Left kidney (tissue), 2 donors: ENCODE results near the gene CPNE9. TPM values are rescaled to one million over a fixed set of nuclear protein-coding genes. Genes with fewer than 3 reads are reported as not detected.

Experiments
- DNase-seq: peaks from one replicate; pipeline ENCODE4 v3.0.0-alpha.2; 2013
- polyA plus RNA-seq: library from polyadenylated mRNA; unstranded; fragments of 120-200 nt; gene quantifications from one replicate; pipeline ENCODE4 v1.2.1, GENCODE V29; 2013; ENCODE audit not compliant: insufficient read length

CPNE9 gene
- polyA plus RNA-seq, 1 donor: not detected

DNA sequence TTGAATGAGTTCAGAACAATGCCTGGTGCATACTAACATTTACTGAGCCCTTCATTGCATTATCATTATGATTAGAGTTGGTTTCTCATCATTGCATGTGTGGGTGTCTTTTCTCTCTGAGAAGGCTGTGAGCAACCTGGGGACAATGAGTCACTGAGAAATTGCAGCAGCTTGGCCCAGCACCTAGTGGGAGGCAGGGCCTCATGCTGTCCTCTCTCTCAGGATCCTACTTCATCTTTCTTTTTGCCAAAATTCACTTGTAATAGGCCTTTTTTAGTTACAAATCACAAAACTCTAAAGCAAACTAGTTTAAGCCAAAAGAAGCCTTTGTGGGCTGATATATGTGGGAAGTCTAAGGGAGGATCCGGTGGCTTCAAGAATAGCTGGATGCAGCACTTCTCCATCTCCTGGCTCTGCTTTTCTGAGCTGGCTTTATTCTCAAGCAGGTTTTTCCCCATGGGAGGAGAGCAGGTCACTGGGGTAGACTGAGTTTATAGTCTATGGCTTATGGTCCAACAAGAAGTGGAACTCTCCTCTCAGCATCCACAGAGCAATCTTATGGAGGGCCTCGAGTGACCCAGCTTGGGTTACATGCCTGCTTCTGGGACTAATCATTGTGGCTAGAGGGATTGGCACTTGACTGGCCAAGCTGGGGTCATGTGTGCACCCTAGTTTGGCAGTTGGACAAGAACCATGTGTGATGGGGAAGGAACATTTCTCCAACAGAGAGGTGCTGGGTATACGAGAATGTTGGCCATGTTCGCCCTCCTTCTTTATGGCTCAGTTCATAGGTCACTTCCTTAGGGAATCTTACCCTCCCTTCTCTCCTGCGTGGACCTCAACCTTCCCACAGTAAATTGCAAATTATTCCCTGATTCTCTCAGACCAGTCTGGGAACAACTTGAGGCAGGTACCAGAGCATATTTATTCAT is 74.8 kb downstream of the CPNE9 start:
- DNase-seq: no peak

DNA sequence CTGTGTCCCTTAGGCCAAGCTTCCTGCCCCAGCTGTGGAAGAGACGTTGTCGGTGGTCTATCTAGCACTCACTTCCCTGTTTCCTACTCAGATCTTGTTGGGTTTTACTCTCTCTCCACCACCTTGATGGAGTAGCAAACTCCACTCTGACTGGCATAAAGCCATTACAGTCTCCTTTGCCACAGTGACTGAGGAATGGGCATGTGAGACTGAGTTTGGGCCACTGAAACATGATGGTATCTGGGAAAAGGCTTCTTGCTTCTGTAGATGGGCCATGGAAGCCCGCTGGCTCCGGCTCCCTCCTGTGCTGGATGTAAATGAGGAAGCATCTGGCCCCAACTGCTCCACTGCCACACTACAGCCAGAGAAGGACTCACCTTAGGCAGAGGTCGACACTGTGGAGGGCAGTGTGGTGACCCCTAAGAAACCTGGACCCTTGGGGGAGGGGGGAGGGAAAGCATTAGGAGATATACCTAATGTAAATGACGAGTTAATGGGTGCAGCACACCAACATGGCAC is 75.5 kb downstream of the CPNE9 start:
- DNase-seq: no peak

Other genes with a start within 250 kb of the CPNE9 start
- gene LHFPL4, start 150.0 kb upstream of the CPNE9 start, polyA plus RNA-seq: 0.05 TPM
- 37.7 TPM for gene MTMR14, start 54.3 kb upstream of the CPNE9 start, polyA plus RNA-seq
- 17.9 TPM for gene BRPF1, start 27.9 kb downstream of the CPNE9 start, polyA plus RNA-seq
- 72.2 TPM for gene OGG1, start 46.1 kb downstream of the CPNE9 start, polyA plus RNA-seq
- gene CAMK1, start 66.1 kb downstream of the CPNE9 start, polyA plus RNA-seq: 14.6 TPM
- 64.1 TPM for gene TADA3, start 88.6 kb downstream of the CPNE9 start, polyA plus RNA-seq
- gene ARPC4, start 89.2 kb downstream of the CPNE9 start, polyA plus RNA-seq: 125 TPM
- gene TTLL3, start 106.4 kb downstream of the CPNE9 start, polyA plus RNA-seq: 73.4 TPM
- gene RPUSD3, start 140.2 kb downstream of the CPNE9 start, polyA plus RNA-seq: 36.1 TPM
- gene CIDEC, start 176.4 kb downstream of the CPNE9 start, polyA plus RNA-seq: not detected
- gene JAGN1, start 186.8 kb downstream of the CPNE9 start, polyA plus RNA-seq: 44.4 TPM
- 18.6 TPM for gene IL17RE, start 199.0 kb downstream of the CPNE9 start, polyA plus RNA-seq
- gene IL17RC, start 213.3 kb downstream of the CPNE9 start, polyA plus RNA-seq: 38.3 TPM
- gene CRELD1, start 230.0 kb downstream of the CPNE9 start, polyA plus RNA-seq: 46.3 TPM
- 4.4 TPM for gene PRRT3, start 248.6 kb downstream of the CPNE9 start, polyA plus RNA-seq